GM18508 (cell line): Measurements from ENCODE around the gene BCS1L.
A peak's percentile ranks its signal among the peaks of the same experiment; 100 is the strongest.
"Not testable (repeated sequence)": the region's sequence is repeated elsewhere in the genome, so short reads cannot be mapped to it uniquely, and the experiment has no call there.

Experiments used
- ATAC-seq: cut with Tn5 transposase; IDR thresholded peaks from one replicate; pipeline ENCODE4 v1.9.1; 2021; ENCODE audit warnings: moderate number of reproducible peaks; ENCODE audit not compliant: insufficient read depth, unreplicated experiment

The BCS1L gene

GRCh38 chr2:218658671-218659257 is 719 bp upstream of the BCS1L start:
- ATAC-seq, result no peak

GRCh38 chr2:218659988-218660358 is 490 bp downstream of the BCS1L start:
- no peak for ATAC-seq

GRCh38 chr2:218662377-218662776 is 2.9 kb downstream of the BCS1L start:
- ATAC-seq, result no peak

GRCh38 chr2:218662827-218663226 is 3.3 kb downstream of the BCS1L start:
- ATAC-seq, result no peak

GRCh38 chr2:218663901-218664300 is 4.4 kb downstream of the BCS1L start:
- ATAC-seq, result no peak

GRCh38 chr2:218664653-218665052 is 5.2 kb downstream of the BCS1L start:
- ATAC-seq, result no peak

GRCh38 chr2:218671097-218671653 is 11.7 kb downstream of the BCS1L start:
- ATAC-seq, result no peak

GRCh38 chr2:218671654-218672566 is 12.4 kb downstream of the BCS1L start, which contains the start of the genes RNF25 and STK36:
RNF25 (minus strand) TSS chr2:218672002; CDS start chr2:218671970, 32 bp downstream.
STK36 (plus strand) TSS chr2:218672086; CDS start chr2:218672830, 744 bp downstream.
- ATAC-seq, result no peak

GRCh38 chr2:218679119-218679518 is 19.6 kb downstream of the BCS1L start:
- ATAC-seq, result no peak

GRCh38 chr2:218680061-218680460 is 20.6 kb downstream of the BCS1L start:
- ATAC-seq, result no peak

- ATAC-seq, result not testable (repeated sequence)
Measured at GRCh38 chr2:218687400-218688060, 28.0 kb downstream of the BCS1L start.

GRCh38 chr2:218691234-218691633 is 31.8 kb downstream of the BCS1L start:
- no peak for ATAC-seq

GRCh38 chr2:218694405-218695145 is 35.1 kb downstream of the BCS1L start:
- no peak for ATAC-seq

- ATAC-seq, result no peak
Measured at GRCh38 chr2:218698885-218699284, 39.4 kb downstream of the BCS1L start.

- no peak for ATAC-seq
Measured at GRCh38 chr2:218701806-218702205, 42.3 kb downstream of the BCS1L start.

- ATAC-seq, result no peak
Measured at GRCh38 chr2:218703341-218703740, 43.9 kb downstream of the BCS1L start.

- ATAC-seq, result peak; percentile 35
Measured at GRCh38 chr2:218708086-218708485, 48.6 kb downstream of the BCS1L start.

GRCh38 chr2:218709908-218710307 is 50.4 kb downstream of the BCS1L start:
- no peak for ATAC-seq

- no peak for ATAC-seq
Measured at GRCh38 chr2:218710334-218710686, 50.8 kb downstream of the BCS1L start.
